Measurements from ENCODE around the gene CIDEB. TPM values are rescaled to one million over a fixed set of nuclear protein-coding genes. Genes with fewer than 3 reads are reported as not detected.

CIDEB gene
- total and polyA plus RNA-seq, 2 donors (not counting 1 experiment from before 2014, with no cell fraction given), result 26.2 to 32.8 TPM

- H3K36me3 ChIP-seq (replicated peaks in 1 of 2; ENCODE audit: control extremely low read depth in 1 of 2, control insufficient read depth in 1 of 2, extremely low read depth in 1 of 2, insufficient read depth in 2 of 2, low read length in 1 of 2), result no peaks in the 10 kb centered on the region
- intact Hi-C loops (cut with micrococcal nuclease), result loop anchor here (5.0 kb wide), 1 partner anchor 302 kb away; no protein-coding TSS in a partner anchor
- peaks cover 4% of the 10 kb centered on the region for H3K27me3 Mint-ChIP-seq
- H3K4me3 ChIP-seq (ENCODE audit: control extremely low read depth in 1 of 5, extremely low read depth in 1 of 5, insufficient read depth in 1 of 5, low read depth in 2 of 5, low read length in 4 of 5), result peak overlapping the region in 1 of 5 experiments; percentile 16
- TF ChIP-seq, protein P1, sequence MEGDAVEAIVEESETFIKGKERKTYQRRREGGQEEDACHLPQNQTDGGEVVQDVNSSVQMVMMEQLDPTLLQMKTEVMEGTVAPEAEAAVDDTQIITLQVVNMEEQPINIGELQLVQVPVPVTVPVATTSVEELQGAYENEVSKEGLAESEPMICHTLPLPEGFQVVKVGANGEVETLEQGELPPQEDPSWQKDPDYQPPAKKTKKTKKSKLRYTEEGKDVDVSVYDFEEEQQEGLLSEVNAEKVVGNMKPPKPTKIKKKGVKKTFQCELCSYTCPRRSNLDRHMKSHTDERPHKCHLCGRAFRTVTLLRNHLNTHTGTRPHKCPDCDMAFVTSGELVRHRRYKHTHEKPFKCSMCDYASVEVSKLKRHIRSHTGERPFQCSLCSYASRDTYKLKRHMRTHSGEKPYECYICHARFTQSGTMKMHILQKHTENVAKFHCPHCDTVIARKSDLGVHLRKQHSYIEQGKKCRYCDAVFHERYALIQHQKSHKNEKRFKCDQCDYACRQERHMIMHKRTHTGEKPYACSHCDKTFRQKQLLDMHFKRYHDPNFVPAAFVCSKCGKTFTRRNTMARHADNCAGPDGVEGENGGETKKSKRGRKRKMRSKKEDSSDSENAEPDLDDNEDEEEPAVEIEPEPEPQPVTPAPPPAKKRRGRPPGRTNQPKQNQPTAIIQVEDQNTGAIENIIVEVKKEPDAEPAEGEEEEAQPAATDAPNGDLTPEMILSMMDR (IDR thresholded peaks at IDR 0.05), result no peak
- no peak for TF ChIP-seq EZH2 (IDR thresholded peaks at IDR 0.05; ENCODE audit: borderline replicate concordance, insufficient read depth, low read depth, low read length, poor library complexity, severe bottlenecking)
- H3K4me2 ChIP-seq (replicated peaks; ENCODE audit: low read depth, low read length, poor library complexity, severe bottlenecking), result no peak overlapping the region
- WGBS (ENCODE audit: insufficient coverage), result 18% methylated on average over 1 of the region's 5 CpGs
- H4K20me1 ChIP-seq (ENCODE audit: control insufficient read depth, insufficient read depth, low read length, poor library complexity, severe bottlenecking), result peaks cover 8% of the 10 kb centered on the region
- H3K4me1 ChIP-seq (ENCODE audit: control insufficient read depth in 2 of 2, insufficient read depth in 2 of 2, low read length in 2 of 2), result peaks cover 38 to 48% of the 10 kb centered on the region in 2 donors
- H3K9me3 Mint-ChIP-seq (ENCODE audit: insufficient read depth), result no peaks in the 10 kb centered on the region
- no peaks in the 10 kb centered on the region for H3K9me3 ChIP-seq (ENCODE audit: control extremely low read depth in 1 of 3, control insufficient read depth in 2 of 3, insufficient read depth in 1 of 3, low read length in 2 of 3)
- H3K9ac ChIP-seq (ENCODE audit: low read length), result no peak overlapping the region
- DNase-seq (no peak), ATAC-seq (ENCODE audit: low read depth) (no peak)
- ChIA-PET CTCF (interaction anchor here (1.2 to 9.4 kb wide), 2 partner anchors 19 to 72 kb away, joined by 5 to 112 read pairs; partner anchors contain the start of gene TINF2), POLR2A (interaction anchor here (0.6 kb wide), 1 partner anchor 84 kb away, joined by 6 read pairs; no protein-coding TSS in a partner anchor)
- H3K27ac Mint-ChIP-seq, result peak overlapping the region; percentile 5
- peaks cover 0 to 6% (median 0%) of the 10 kb centered on the region in 4 experiments for H3K27me3 ChIP-seq (replicated peaks in 1 of 4; ENCODE audit: control extremely low read depth in 1 of 4, control insufficient read depth in 3 of 4, insufficient read depth in 4 of 4, low read length in 3 of 4)
- no peak overlapping the region for H3K27ac ChIP-seq (ENCODE audit: low read length in 2 of 2)
- H2AFZ ChIP-seq (ENCODE audit: insufficient read depth, low read depth, low read length, poor library complexity, severe bottlenecking), result no peak overlapping the region
- no peaks in the 10 kb centered on the region for H3K79me2 ChIP-seq (ENCODE audit: control insufficient read depth, insufficient read depth, low read length)
- no peak overlapping the region for H3K4me3 Mint-ChIP-seq
- H3K4me1 Mint-ChIP-seq, result peaks cover 42% of the 10 kb centered on the region
These were observed 6.8 kb upstream of the CIDEB start for GRCh38 chr14:24314377-24315193.

All from B cell (primary cell).